ENCODE data around the gene RASSF7.

Gene RASSF7

GRCh38 chr11:550021-550745 is 10.6 kb upstream of the RASSF7 start:
- H3K27ac ChIP-seq = no peak overlapping the region
- peaks cover 5 to 9% of the 10 kb centered on the region in 2 experiments for H3K4me1 ChIP-seq (ENCODE audit: control insufficient read depth in 1 of 2, insufficient read depth in 1 of 2, low read depth in 1 of 2, low read length in 1 of 2)
- peaks cover 43% of the 10 kb centered on the region for H3K27me3 ChIP-seq

GRCh38 chr11:550746-551085 is 10.1 kb upstream of the RASSF7 start:
- Histone ChIP-seq H3K27me3 (peaks cover 48% of the 10 kb centered on the region), H3K4me1 (ENCODE audit: control insufficient read depth in 1 of 2, insufficient read depth in 1 of 2, low read depth in 1 of 2, low read length in 1 of 2) (peaks cover 7 to 15% of the 10 kb centered on the region in 2 experiments), H3K36me3 (no peaks in the 10 kb centered on the region), H3K9me3 (no peaks in the 10 kb centered on the region), H3K4me3 (ENCODE audit: low read depth in 1 of 2, low read length in 1 of 2) (no peak overlapping the region), H3K27ac (no peak overlapping the region)
- TF ChIP-seq CTCF (IDR thresholded peaks at IDR 0.05) = no peak

More at GRCh38 chr11:550021-550745, 10.6 kb upstream of the RASSF7 start:
- no peaks in the 10 kb centered on the region for H3K36me3 ChIP-seq
- TF ChIP-seq CTCF (IDR thresholded peaks at IDR 0.05) = no peak
- no peak overlapping the region for H3K4me3 ChIP-seq (ENCODE audit: low read depth in 1 of 2, low read length in 1 of 2)
- no peaks in the 10 kb centered on the region for H3K9me3 ChIP-seq

- Histone ChIP-seq H3K4me1 (ENCODE audit: control insufficient read depth in 1 of 2, insufficient read depth in 1 of 2, low read depth in 1 of 2, low read length in 1 of 2) (peaks cover 7 to 19% of the 10 kb centered on the region in 2 experiments), H3K4me3 (ENCODE audit: low read depth in 1 of 2, low read length in 1 of 2) (no peak overlapping the region), H3K27me3 (peaks cover 52% of the 10 kb centered on the region)
These were observed 9.6 kb upstream of the RASSF7 start for GRCh38 chr11:551131-551530.

GRCh38 chr11:551596-551995 is 9.2 kb upstream of the RASSF7 start:
- Histone ChIP-seq H3K36me3 (no peaks in the 10 kb centered on the region), H3K4me3 (ENCODE audit: low read depth in 1 of 2, low read length in 1 of 2) (no peak overlapping the region), H3K27ac (no peak overlapping the region), H3K4me1 (ENCODE audit: control insufficient read depth in 1 of 2, insufficient read depth in 1 of 2, low read depth in 1 of 2, low read length in 1 of 2) (peaks cover 7 to 23% of the 10 kb centered on the region in 2 experiments), H3K27me3 (peaks cover 57% of the 10 kb centered on the region), H3K9me3 (no peaks in the 10 kb centered on the region)
- TF ChIP-seq CTCF (IDR thresholded peaks at IDR 0.05) = no peak

More at GRCh38 chr11:551131-551530, 9.6 kb upstream of the RASSF7 start:
- TF ChIP-seq CTCF (IDR thresholded peaks at IDR 0.05) = no peak
- Histone ChIP-seq H3K36me3 (no peaks in the 10 kb centered on the region), H3K9me3 (no peaks in the 10 kb centered on the region), H3K27ac (no peak overlapping the region)

- H3K4me1 ChIP-seq (ENCODE audit: control insufficient read depth in 1 of 2, insufficient read depth in 1 of 2, low read depth in 1 of 2, low read length in 1 of 2) = peaks cover 7 to 23% of the 10 kb centered on the region in 2 experiments
- peaks cover 72% of the 10 kb centered on the region for H3K27me3 ChIP-seq
- H3K36me3 ChIP-seq = no peaks in the 10 kb centered on the region
- H3K4me3 ChIP-seq (ENCODE audit: low read depth in 1 of 2, low read length in 1 of 2) = no peak overlapping the region
- no peaks in the 10 kb centered on the region for H3K9me3 ChIP-seq
- no peak for TF ChIP-seq CTCF (IDR thresholded peaks at IDR 0.05)
- H3K27ac ChIP-seq = no peak overlapping the region
These were observed 7.4 kb upstream of the RASSF7 start for GRCh38 chr11:553083-553987.
